GOT3 (cell line): Measurements from ENCODE around the gene ASB11.
"Not testable (repeated sequence)": the region's sequence is repeated elsewhere in the genome, so short reads cannot be mapped to it uniquely, and the experiment has no call there.

Source experiments
- DNase-seq: peaks from one replicate; lab custom pipeline; 2025; ENCODE audit warnings: mixed read lengths; lab: John Stamatoyannopoulos, UW

The ASB11 gene

DNA sequence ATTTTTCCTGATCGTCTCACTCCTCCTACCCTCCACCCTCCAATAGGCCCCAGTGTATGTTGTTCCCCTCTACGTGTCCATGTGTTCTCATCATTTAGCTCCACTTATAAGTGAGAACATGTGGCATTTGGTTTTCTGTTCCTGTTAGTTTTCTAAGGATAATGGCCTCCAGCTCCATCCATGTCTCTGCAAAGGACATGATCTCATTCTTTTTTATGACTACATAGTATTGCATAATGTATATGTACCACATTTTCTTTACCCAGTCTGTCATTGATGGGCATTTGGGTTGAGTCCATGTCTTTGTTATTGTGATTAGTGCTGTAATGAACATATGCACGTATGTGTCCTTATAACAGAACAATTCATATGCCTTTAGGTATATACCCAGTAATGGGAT lies 9.5 kb downstream of the ASB11 start:
- DNase-seq, result not testable (repeated sequence)

DNA sequence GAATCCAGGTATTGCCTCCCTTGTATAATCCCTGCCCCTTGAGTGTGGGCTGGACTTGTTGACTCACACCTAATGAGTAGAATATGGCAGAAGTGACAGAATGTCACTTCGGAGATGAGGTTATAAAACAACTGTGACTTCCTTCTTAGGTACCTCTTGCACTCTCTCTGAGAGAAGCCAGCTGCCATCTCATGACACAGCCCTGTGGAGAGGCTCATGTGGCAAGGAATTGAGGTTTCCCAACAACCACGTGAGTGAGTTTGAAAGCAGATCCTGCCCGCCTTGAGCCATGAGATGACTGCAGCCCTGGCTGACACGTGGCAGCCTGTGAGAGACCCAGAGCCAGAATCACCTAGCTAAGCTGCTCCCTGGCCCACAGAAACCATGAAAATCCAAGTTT lies 13.5 kb downstream of the ASB11 start:
- peak; percentile 23 for DNase-seq

DNA sequence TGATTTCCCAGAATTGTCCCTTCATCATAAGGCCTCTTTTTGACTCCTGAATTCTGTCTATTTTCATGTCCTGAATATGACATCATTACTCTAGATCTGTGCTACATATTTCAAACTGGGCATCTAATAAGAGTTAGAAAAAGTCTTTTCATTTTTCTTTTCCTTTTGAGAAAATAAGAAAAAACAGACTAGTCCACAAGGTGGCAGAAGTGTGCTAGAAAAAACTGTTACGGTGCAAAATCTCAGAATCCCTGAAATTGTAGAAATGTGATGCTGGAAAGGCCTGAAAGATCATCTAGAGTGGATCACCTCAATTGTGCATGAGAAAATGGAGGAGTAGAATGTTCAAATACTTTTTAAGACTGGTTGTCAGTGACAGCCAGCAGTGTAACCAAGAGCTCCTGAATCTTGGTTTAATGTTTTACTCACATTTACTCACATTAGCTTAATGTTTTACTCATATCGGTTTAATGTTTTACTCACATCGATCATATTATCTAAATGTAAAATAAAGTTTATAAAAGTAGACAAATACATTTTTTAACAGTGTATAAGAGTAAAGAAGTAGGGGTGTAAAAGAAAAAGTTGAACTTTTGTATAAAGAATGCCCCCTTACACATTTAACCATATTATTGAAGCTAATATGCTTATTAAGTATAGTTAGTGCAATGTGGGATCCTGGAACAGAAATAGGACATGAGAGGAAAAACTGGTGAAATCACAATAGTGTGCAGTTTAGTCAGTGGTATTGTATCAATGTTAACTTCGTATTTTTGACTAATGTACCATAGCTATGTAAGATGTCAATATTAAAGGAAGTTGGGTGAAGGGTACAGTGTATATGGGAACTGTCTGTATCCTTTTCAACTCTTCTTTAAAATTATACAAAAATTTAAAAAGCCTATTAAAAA lies 15.2 kb downstream of the ASB11 start:
- DNase-seq, result no peak

DNA sequence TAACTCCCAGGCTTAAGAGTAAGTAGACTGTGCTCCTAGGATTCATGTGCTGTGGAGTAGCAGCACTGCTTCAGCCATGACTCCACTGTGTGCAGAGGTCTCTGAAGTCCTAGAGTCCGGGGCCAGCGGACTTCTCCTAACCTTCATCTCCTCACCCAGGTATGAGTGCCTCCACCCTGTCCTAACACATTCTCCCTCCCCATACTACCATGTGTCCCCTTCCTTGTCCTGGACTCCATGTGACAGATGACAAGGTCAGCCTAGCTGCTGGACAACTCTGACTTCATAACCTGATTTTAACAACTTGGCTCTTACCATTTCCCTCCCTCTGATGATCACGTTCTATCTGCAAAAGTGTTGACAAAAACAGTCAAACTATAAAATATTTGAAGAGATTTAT lies 16.7 kb downstream of the ASB11 start:
- DNase-seq, result no peak

DNA sequence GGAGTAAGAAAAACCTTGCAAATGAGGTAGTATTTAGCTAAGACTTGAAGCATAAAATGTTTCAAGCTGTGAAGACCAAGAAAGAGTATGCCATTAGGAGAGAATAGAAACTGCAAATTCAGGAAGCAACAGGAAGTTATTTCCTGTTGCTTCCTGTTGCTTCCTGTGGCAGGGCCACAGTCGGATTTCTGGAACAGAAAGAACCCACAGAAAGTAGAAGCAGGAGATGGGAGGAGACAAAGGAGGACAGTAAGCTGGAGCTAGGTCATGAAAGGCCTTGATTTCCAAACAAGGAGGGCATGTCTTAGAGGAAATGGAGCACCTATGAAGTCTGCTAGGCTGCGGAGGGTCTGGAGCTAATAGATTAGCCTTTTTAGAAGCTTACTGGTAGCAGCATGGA lies 17.2 kb downstream of the ASB11 start:
- no peak for DNase-seq

DNA sequence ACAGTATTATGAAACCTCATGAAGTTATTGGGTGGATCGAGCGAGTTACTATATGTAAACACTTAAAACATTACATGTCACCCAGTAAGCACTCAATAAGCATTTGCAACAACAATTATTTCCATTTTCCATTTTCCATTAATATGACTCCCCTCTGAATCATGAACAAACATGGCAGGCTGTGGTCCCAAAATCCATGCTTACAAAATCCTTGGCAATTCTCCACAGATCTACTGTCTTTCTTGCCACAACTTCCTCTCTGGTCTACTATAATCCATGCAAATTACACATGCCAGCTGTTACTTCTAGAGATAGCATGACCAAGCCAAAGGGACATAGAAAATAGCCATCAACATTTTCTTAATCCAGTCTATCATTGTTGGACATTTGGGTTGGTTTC lies 22.0 kb downstream of the ASB11 start:
- no peak for DNase-seq

DNA sequence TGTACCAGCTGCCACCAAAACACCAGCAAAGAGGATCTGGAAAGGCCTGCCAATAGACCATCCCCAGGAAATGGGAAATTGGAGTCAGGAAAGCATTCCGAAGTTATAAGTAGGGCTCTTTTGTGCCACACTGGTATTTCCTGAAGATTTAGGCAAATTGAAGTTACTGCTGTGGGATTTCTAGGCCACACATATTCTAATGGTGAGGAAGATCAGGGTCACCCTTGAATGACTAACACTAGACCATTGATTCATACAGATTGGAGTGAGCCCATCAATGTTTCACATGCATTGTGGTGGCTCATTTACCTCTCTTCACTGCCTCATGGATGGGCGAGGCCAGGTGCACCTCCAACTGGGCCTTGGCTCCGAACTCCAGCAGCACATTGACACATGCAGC lies 22.6 kb downstream of the ASB11 start:
- DNase-seq, result no peak

DNA sequence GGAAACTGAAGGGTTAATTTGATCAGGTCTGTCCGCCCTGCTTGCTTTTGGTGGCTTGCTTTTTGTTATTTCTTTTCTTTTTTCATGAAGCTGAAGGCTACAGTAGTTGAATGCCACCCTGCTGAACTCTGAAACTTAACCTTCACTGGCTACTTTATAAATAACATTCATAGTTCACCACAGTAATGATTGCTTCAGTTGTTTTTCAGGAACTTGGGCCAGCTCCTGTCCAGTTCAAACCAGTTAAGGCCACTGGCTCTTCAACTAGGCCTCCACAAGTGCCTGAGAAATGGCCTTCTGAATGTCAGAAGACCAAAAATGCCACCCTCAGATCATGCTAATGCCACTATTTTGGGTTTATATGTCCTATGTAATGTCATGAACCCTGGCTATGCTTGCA lies 37.8 kb downstream of the ASB11 start:
- DNase-seq, result no peak

DNA sequence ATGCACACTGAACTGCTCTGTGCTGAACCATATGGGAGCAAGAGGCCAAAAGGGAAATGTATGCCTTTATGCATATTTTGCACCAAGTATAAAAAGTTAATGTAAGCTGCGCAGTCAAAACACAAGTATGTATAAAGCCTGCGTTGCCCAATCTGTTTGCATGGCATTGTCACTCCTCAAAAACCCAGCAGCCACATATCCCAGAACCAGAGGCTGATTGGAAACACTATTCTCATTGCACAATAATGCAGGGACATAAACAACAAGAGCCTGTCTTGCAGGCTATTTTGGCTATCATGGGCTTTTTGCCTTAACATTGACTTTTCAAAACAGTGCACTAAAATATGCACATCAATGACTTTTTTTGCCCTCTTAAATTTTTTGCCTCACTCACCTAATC lies 40.5 kb downstream of the ASB11 start:
- DNase-seq, result no peak

DNA sequence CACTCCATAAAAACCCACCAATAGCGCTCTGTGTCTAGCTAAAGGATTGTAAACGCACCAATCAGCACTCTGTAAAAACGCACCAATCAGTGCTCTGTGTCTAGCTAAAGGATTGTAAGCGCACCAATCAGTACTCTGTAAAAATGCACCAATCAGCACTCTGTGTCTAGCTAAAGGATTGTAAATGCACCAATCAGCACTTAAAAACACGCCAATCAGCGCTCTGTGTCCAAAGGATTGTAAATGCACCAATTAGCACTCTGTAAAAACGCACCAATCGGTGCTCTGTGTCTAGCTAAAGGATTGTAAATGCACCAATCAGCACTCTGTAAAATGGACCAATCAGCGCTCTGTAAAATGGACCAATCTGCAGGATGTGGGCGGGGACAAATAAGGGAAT lies 42.2 kb downstream of the ASB11 start:
- DNase-seq, result not testable (repeated sequence)

DNA sequence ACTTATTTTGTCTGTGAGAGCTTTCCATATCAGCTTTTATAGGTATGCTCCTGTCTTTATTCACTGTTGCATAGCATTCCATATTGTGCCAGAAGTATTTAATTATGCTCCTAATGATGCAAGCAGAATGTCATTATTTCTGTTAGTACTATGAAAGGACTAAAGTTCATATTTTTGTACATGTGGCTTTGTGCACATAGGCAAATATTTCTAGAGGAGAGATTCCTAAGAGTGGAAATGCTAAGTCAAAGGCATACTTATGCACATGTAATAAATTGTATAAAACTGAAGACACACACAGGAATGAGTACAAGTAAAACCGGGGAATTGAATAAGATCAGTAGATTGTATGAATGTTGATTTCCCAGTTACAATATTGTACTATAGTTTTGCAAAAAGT lies 43.7 kb downstream of the ASB11 start:
- no peak for DNase-seq

DNA sequence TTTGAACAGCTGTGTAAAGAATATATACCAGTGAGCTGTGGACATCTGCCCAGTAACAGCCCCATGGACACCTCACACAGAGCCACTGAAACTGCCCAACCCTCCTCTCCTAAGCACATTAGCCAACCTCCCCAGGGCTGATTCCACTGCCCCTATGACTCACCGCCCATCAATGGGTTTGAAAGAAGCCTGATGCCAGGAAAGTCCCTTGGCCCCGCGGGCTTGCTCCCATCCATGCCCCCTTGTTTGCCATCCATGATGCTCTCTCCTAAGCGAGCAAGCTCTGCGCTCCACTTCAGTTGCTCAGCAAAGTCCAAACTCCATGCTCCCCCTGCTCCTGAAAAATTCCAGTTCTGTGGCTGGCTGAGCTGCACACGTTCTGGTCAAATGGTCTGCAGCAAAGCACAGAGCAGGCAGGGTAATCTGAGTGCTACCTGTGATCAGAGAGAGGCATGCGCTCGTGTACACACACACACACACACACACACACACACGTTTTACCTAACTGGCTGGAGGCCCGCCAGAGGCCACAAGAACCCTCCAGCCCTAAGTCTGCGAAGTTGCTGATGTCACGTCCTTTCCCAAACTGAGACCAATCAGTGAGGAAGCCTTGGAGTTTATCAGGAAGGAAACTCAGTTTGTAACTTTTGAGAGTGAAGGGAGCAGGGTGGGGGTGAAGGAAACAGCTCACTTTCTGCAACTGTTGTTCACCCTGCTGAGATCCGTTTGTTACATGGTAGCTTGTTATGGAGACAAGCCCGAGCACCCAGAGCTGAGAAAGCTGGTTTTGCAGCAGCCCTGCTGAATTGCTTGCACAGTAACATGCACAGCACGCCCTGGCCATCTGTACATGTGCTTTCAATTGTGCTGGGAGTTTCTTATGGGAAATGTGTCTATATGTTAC lies 45.6 kb downstream of the ASB11 start, which contains the start of gene ASB9:
Gene ASB9, minus strand, starts transcription at position 466 of the 904 bp plus-strand sequence. Its CDS starts 209 bp downstream, at position 257.
- DNase-seq, result peak; percentile 73

DNA sequence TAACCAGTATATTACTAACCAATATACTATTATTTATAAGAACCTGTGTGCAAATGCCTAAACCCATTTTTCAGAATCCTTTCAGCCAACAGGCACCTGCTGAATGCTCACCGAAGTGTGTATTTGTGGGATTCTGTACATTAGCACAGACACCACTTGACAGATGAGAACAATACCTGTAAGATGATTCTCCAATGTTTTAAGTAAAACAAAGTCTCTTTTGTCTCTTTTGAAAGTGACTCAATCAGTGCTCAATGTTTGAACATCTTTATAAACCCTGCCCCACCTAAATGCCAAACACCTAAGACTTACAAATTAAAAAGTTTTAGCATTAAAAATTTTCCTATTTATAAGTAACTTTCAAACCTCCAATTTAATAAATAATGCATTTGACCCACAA lies 46.3 kb downstream of the ASB11 start:
- DNase-seq, result no peak

DNA sequence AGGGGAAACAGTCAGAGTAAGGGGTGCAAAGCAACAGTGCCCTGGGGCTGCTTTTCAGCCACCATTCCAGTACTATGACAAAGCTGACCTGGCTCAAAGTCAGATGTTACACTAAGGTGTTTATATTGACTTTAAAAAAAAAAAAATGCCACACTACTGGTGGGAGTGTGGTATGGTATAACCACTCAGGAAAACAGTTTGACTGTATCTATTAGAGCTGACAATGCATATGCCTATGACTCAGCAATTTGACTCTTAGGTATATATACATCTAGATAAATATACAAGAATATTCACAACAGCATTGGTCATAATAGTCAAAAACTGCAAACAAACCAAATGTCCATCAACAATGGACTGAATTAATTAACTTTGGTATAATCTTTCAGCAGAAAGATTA lies 60.6 kb downstream of the ASB11 start:
- DNase-seq, result no peak

DNA sequence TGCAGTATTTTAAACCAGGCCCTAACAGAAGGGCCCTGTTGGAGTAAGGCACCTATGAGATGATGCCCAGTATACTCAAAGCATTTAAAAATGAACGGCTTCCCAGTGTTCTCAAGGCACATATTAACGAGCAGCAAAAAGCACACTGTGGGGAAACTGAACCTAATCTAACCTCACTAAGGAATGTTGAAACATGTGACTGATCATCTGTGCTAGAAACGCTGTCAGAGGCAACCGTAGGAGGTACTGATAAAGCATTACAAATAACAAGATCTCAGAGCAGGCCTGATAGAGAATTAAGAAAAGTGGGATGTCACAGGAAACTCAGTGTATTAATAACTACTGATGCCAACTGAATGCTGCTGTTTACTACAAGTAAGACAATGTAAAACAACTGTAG lies 69.5 kb downstream of the ASB11 start:
- DNase-seq, result no peak

DNA sequence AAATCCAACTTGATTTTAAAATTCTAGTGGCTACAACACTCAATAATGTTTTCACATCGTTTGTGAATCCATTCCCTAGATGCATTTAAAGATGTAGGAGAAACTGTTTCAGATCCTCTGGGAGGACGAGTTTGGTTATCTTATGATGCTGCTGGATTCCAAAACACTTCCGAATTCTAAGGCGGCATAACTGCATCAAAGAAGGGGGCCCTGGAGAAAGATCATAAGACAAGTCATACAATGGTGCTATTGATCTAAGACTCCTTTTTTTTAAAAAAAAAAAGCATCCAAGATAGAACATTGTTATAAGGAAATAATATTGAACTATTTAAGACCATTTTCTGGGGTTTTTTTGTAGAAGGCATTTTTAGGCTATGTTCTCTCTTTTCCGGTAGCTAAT lies 71.0 kb downstream of the ASB11 start:
- no peak for DNase-seq

DNA sequence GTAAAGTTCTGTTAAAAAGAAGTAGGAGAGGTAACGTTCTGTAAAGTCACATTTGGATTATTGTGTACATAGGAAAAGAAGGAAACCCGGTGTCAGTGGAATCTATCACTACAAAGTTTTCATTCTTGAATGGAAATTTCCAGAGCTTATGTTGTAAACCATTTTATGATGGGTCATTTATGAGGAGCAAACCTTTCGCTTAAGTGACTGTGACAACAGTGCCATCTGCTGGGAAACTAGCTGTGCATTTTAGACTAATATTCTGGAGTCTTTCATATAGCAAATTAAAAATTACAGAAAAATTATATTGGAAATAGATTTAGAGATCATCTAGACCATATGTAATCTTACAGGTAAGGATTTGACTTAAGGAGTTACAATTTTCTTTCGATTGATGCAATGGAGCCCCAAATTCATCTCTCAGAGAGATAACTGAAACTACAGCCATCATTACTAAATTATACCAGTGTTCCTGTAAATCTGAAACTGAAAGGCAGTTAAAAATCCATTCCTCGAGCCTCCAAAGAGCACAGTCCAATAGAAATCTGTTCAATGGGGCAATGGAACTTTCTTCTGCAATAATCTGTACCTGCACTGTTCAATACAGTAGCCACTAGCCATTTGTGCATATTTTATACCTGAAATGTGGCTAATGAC lies 72.4 kb downstream of the ASB11 start:
- peak; percentile 10 for DNase-seq

DNA sequence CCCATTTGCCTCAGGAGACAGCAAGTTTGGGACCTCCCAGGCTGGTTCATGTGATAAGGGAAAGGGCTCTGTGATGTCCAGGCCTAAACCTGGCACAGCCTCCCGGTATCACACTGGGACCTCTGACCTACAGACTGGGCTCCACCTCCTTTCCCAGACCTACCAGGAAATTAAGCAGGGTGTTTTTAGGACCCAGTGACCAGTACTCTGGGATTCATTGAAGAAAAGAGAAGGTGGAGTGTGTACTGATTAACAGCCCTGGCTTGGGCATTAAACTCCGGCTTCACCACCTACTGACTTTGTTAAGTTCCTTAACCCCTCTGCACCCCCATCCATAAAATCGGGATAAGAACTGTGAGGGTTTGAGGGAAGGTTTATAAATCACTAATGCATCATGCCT lies 74.1 kb downstream of the ASB11 start:
- no peak for DNase-seq

DNA sequence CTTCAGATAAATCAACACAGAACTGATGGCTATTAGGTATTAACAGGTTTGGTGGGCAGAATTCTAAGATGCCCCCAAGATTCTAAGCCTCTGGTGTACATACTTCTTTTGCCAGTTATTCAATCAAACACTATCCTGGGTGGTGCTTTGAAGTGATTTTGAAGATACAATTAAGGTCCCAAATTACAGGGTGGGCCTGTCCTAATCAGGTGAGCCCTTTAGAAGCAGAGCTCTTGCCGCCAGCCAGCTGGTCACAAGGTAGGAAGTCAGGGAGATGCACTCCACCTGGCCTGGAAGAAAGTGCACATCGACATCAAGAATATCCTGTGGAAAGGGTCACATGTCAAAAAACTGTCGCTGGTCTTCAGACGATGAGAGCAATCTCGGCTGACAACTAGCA lies 75.0 kb downstream of the ASB11 start:
- DNase-seq, result no peak

DNA sequence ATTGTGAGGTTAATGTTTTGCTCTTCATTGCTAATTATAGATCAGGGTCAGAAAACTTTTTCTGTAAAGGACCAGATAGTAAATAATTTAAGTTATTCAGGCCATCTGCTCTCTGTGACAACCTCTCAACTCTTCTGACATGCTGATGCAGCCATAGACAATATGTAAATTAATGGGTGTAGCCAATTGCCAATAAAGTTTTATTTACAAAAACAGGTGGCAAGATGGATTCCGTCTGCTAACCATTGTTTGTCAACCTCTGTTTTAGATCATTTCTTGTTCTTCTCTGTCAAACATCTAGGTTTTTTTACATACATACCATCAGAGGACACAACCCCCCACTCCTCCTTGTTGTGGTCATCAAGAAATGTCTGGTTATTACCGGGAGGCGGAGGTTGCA lies 79.3 kb downstream of the ASB11 start:
- DNase-seq, result no peak

DNA sequence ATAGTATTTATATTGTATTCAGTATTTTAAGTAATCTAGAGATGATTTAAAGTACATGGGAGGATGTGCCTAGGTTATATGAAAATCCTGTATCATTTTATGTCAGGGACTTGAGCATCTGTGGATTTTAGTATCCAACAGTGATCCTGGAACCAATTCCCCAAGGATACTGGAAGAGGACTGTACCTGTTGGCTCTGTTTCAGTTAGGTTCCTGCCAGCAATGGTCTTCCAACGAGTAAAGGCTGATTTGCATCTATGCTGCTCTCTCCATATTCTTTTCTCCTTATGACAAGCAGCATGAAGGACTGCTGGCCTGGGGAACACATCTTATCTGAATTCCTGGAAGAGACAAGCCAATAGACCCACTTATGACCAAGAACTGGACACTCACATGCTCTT lies 80.4 kb downstream of the ASB11 start:
- DNase-seq, result no peak

DNA sequence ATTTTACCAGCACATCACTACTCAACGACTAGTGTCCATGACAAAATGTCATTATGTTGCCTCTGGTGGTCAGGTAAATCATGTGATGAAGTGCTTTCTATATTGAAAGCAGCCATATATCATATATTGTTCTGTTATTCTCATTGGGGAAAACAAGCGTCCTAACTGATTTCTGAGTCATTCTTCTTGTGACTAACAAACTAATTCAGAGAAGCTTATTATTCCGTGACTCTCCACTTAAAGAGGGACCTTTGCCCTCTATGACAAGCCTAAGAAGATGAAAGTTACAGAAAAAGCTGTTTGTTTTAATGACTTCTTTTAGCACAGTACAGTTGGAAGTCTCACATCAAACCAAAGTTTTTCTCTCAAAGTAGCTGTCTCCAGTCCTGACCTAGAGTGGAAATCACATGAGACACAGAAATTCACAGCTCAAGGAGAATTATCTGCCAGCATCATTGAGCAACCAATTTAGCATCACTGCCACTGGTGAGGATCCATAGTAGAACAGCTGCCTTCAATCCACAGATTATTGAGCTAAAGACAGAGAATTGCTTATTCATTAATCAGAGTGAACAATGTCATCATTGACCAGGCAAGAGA lies 81.9 kb downstream of the ASB11 start:
- DNase-seq, result no peak
